ENCODE measurements around the gene USP35. TPM values are rescaled to one million over a fixed set of nuclear protein-coding genes. Genes with fewer than 3 reads are reported as not detected.
"Not testable (repeated sequence)": the region's sequence is repeated elsewhere in the genome, so short reads cannot be mapped to it uniquely, and the experiment has no call there.

Gene USP35
- total RNA-seq, 1 donor = 10.2 TPM

DNA sequence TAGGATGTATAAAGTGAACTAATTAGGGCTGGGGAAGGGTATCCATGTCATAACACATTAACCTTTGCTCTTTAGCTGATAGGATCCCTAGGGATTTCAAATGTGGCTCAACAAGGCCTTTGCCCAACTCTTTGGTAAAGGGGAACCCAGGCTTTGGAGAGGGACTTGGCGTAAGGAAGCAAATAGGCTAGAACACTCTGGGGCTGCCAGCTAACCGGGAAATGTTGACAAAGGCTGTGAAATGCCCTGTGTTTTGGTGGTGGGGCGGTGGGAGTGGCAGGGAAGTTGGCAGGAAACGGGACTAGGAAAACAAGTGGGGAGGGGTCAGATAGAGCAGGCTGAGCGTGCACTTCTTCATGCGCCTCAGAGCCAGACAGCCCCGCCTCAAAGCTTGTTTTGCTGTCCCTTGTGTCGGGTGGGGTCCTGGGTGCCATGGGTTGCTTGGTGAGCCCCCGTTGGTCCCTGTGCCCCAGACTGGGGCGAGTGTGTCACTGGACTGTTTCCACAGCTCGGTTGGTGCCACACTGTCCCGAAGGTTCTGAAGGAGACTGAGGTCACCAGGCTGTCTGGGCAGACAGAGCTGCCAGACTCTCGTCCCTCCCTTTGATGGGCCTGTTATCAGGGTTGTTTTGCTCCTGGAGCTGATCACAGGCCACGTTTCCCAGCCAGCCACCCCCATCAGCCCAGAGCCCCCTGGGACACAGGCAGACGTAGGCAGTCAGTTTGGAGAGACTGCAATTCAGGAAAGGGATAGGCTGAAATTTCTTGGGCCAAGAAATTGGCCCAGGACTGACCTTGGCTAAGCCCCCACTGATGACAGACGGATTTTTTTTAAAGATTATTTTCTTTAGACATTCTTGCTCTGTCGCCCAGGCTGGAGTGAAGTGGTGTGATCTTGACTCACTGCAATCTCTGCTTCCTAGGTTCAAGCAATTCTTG, 19.9 kb upstream of the USP35 start:
- no peak overlapping the region for H3K4me3 ChIP-seq (ENCODE audit: low read depth, low read length)
- DNase-seq (ENCODE audit: low read depth) = peak; percentile 99
- TF ChIP-seq, protein P1, sequence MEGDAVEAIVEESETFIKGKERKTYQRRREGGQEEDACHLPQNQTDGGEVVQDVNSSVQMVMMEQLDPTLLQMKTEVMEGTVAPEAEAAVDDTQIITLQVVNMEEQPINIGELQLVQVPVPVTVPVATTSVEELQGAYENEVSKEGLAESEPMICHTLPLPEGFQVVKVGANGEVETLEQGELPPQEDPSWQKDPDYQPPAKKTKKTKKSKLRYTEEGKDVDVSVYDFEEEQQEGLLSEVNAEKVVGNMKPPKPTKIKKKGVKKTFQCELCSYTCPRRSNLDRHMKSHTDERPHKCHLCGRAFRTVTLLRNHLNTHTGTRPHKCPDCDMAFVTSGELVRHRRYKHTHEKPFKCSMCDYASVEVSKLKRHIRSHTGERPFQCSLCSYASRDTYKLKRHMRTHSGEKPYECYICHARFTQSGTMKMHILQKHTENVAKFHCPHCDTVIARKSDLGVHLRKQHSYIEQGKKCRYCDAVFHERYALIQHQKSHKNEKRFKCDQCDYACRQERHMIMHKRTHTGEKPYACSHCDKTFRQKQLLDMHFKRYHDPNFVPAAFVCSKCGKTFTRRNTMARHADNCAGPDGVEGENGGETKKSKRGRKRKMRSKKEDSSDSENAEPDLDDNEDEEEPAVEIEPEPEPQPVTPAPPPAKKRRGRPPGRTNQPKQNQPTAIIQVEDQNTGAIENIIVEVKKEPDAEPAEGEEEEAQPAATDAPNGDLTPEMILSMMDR (IDR thresholded peaks at IDR 0.05; ENCODE audit: insufficient read depth, low read length) = no peak

- no peak for DNase-seq (ENCODE audit: low read depth)
- TF ChIP-seq, protein P1 (IDR thresholded peaks at IDR 0.05; ENCODE audit: insufficient read depth, low read length) = no peak
- H3K4me3 ChIP-seq (ENCODE audit: low read depth, low read length) = no peak overlapping the region
Measured at GRCh38 chr11:78170413-78170812, 18.3 kb upstream of the USP35 start.

GRCh38 chr11:78170874-78171549, 17.7 kb upstream of the USP35 start:
- TF ChIP-seq, protein P1 (IDR thresholded peaks at IDR 0.05; ENCODE audit: insufficient read depth, low read length) = no peak
- H3K4me3 ChIP-seq (ENCODE audit: low read depth, low read length) = no peak overlapping the region
- no peak for DNase-seq (ENCODE audit: low read depth)

DNA sequence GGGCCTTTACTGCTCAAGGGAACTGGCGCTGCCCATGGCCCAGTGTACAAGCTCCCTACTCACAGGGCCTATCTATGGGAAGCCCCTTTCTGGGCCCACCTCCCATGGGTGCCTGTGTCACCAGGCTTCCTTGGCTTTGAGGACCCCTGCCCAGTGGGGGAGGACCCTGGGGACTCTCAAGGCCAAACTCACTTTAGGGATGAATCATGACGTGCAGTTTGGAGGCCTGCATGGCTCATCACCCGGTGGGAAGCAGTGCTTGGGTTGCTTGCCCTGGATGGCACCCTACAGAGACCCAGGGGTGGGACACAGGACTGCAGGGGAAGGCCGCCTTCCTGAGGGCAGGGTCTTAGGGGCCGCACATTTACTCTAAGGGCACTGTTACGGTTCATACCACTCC, 16.8 kb upstream of the USP35 start:
- no peak for DNase-seq (ENCODE audit: low read depth)
- TF ChIP-seq, protein P1 (IDR thresholded peaks at IDR 0.05; ENCODE audit: insufficient read depth, low read length) = no peak
- H3K4me3 ChIP-seq (ENCODE audit: low read depth, low read length) = no peak overlapping the region

DNA sequence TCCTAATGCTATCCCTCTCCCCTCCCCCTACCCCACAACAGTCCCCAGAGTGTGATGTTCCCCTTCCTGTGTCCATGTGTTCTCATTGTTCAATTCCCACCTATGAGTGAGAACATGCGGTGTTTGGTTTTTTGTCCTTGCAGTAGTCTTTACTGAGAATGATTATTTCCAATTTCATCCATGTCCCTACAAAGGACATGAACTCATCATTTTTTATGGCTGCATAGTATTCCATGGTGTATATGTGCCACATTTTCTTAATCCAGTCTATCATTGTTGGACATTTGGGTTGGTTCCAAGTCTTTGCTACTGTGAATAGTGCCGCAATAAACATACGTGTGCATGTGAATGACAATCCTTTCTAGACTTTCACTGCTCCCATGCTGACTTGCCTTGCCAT, 12.9 kb upstream of the USP35 start:
- not testable (repeated sequence) for H3K4me3 ChIP-seq (ENCODE audit: low read depth, low read length); DNase-seq (ENCODE audit: low read depth)

- DNase-seq (ENCODE audit: low read depth) = no peak
- no peak overlapping the region for H3K4me3 ChIP-seq (ENCODE audit: low read depth, low read length)
- TF ChIP-seq, protein P1 (IDR thresholded peaks at IDR 0.05; ENCODE audit: insufficient read depth, low read length) = no peak
Measured at GRCh38 chr11:78176605-78177141, 12.0 kb upstream of the USP35 start.

DNA sequence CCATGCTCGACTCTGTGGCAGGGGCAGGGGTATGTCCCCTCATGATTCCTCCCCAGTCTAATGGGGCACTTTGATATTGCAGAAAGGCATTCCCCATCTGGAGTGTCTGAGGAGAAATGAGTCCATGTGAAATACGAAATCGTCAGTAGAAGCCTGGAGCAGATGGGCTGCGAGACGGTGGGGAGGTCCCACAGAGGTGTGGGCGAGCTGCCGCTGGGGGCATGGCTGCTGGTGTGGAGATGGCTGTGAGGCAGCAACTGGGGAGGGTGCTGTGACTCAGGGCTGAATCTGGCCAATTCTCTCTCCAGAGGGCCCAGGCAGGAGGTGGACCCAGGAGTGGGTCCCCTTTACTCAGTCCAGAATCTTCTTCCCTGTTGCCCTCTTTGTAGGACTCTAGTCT, 11.5 kb upstream of the USP35 start:
- no peak overlapping the region for H3K4me3 ChIP-seq (ENCODE audit: low read depth, low read length)
- TF ChIP-seq, protein P1 (IDR thresholded peaks at IDR 0.05; ENCODE audit: insufficient read depth, low read length) = no peak
- DNase-seq (ENCODE audit: low read depth) = no peak
